CD4-positive, CD25-positive, alpha-beta regulatory T cell (primary cell): ENCODE measurements around the gene LDLRAD3. TPM values are rescaled to one million over a fixed set of nuclear protein-coding genes. Genes with fewer than 3 reads are reported as not detected.

Source experiments
- ATAC-seq, 2 donors: fragments of 150-1000 bp; cut with Tn5 transposase; one replicate each; pipeline ENCODE4 v1.10.0; 2021; ENCODE audit warnings: low read depth in 2 of 2, moderate number of reproducible peaks in 2 of 2, moderate library complexity in 1 of 2
- DNase-seq, 3 donors: peaks; one replicate each; pipeline versions ENCODE4 v3.0.0 to v3.0.0-alpha.2; 2012 to 2022; ENCODE audit warnings: mixed read lengths in 1 of 3
- H3K27ac ChIP-seq: one replicate; pipeline ENCODE4 v1.7.0; 2013; ENCODE audit warnings: mild to moderate bottlenecking, low read length; ENCODE audit not compliant: insufficient read depth, poor library complexity, severe bottlenecking
- H3K27me3 ChIP-seq: one replicate; pipeline ENCODE4 v1.7.0; 2013; ENCODE audit warnings: low read length; ENCODE audit not compliant: control insufficient read depth, insufficient read depth
- H3K36me3 ChIP-seq: one replicate; pipeline ENCODE4 v1.7.0; 2013; ENCODE audit warnings: mild to moderate bottlenecking, low read length, moderate library complexity; ENCODE audit not compliant: control insufficient read depth, insufficient read depth
- H3K4me1 ChIP-seq: 2 replicates; pipeline ENCODE4 v1.7.0; 2013; ENCODE audit warnings: mild to moderate bottlenecking, low read length; ENCODE audit not compliant: insufficient read depth, control insufficient read depth, poor library complexity, severe bottlenecking
- H3K4me3 ChIP-seq: one replicate; pipeline ENCODE4 v1.7.0; 2013; ENCODE audit warnings: low read depth, mild to moderate bottlenecking, low read length, moderate library complexity
- H3K9me3 ChIP-seq, 2 experiments: 1 replicate in 1 of 2; 2 replicates in 1 of 2; pipeline ENCODE4 v1.7.0; 2013; ENCODE audit warnings: low read length in 2 of 2, mild to moderate bottlenecking in 1 of 2, moderate library complexity in 1 of 2; ENCODE audit not compliant: control insufficient read depth in 2 of 2
- H3K27ac Mint-ChIP-seq, 3 donors: one replicate each; pipeline ENCODE4 v1.8.0; 2020 to 2022; ENCODE audit warnings: mild to moderate bottlenecking in 3 of 3, mixed read lengths in 3 of 3, moderate library complexity in 2 of 3
- H3K27me3 Mint-ChIP-seq: one replicate; pipeline ENCODE4 v1.8.0; 2022; ENCODE audit warnings: mild to moderate bottlenecking, mixed read lengths
- H3K36me3 Mint-ChIP-seq: one replicate; pipeline ENCODE4 v1.8.0; 2020; ENCODE audit warnings: mixed read lengths
- H3K4me1 Mint-ChIP-seq, 4 donors: one replicate each; pipeline ENCODE4 v1.8.0; 2020 to 2022; ENCODE audit warnings: mixed read lengths in 4 of 4, mild to moderate bottlenecking in 1 of 4
- H3K4me3 Mint-ChIP-seq, 4 donors: one replicate each; pipeline ENCODE4 v1.8.0; 2020 to 2022; ENCODE audit warnings: mild to moderate bottlenecking in 4 of 4, mixed read lengths in 4 of 4, moderate library complexity in 3 of 4
- H3K9me3 Mint-ChIP-seq, 7 donors: one replicate each; pipeline ENCODE4 v1.8.0; 2020 to 2022; ENCODE audit warnings: mixed read lengths in 7 of 7, mild to moderate bottlenecking in 3 of 7, moderate library complexity in 2 of 7
- polyA plus RNA-seq, 4 donors: library from polyadenylated mRNA; unstranded; fragments of 300-500 nt; fragmentation: Illumina TruSeq; gene quantifications; one replicate each; pipeline ENCODE4 v1.2.3, GENCODE V29; 2021
- total RNA-seq: library from RNA; stranded (reverse); gene quantifications from one replicate; pipeline ENCODE4 v1.2.3, GENCODE V29; 2022

Gene LDLRAD3
- total and polyA plus RNA-seq, 5 donors from 2014 or later = 0.06 TPM; not detected in 4

DNA sequence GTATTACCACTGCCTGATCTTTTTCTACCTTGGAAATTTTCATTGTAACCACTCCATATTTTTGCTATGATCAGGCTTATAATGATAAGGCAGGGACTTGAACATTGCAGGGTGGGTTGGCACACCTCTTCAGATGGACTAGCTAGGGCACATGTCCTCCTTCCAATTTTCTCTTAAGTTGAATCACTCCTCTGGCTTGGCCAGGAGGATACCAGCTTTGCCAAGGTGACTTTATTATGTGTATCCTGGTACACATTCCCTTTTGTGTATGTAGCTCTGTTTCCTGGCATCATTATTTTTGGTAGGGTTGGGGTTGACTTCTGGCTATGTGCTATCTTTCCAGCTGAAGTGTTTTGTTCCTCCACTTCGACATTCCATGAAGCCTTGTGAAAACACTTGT, 8.5 kb upstream of the LDLRAD3 start:
- H3K27me3 ChIP-seq = no peaks in the 10 kb centered on the region
- H3K4me3 ChIP-seq = no peak overlapping the region
- no peaks in the 10 kb centered on the region for H3K27me3 Mint-ChIP-seq
- ATAC-seq = no peak
- H3K36me3 ChIP-seq = no peaks in the 10 kb centered on the region
- peaks cover 0 to under 1% (median 0%) of the 10 kb centered on the region in 7 donors for H3K9me3 Mint-ChIP-seq
- no peak overlapping the region for H3K27ac ChIP-seq
- H3K4me1 ChIP-seq = no peaks in the 10 kb centered on the region
- H3K4me1 Mint-ChIP-seq = no peaks in the 10 kb centered on the region
- no peaks in the 10 kb centered on the region for H3K9me3 ChIP-seq
- no peak for DNase-seq
- H3K4me3 Mint-ChIP-seq = no peak overlapping the region
- H3K36me3 Mint-ChIP-seq = no peaks in the 10 kb centered on the region
- no peak overlapping the region for H3K27ac Mint-ChIP-seq

DNA sequence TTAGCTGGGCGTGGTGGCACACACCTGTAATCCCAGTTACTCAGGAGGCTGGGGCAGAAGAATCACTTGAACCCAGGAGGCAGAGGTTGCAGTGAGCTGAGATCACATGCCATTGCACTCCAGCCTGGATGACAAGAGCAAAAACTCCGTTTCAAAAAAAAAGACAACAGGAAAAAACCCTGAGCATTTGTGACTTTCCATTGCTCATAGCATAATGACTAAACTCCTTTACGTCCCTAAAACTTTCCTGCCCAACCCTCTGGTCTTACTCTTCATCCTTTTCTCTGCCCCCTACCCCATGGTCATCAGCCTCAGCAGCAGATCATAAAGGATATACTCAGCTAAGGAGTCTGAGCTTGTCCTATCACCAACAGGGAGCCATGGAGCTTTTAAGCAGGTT, 6.8 kb upstream of the LDLRAD3 start:
- Mint-ChIP-seq H3K9me3 (no peaks in the 10 kb centered on the region), H3K4me1 (no peaks in the 10 kb centered on the region), H3K27me3 (peaks cover 8% of the 10 kb centered on the region), H3K4me3 (no peak overlapping the region), H3K27ac (no peak overlapping the region), H3K36me3 (no peaks in the 10 kb centered on the region)
- no peak overlapping the region for H3K4me3 ChIP-seq
- H3K4me1 ChIP-seq = no peaks in the 10 kb centered on the region
- H3K27ac ChIP-seq = no peak overlapping the region
- H3K36me3 ChIP-seq = no peaks in the 10 kb centered on the region
- DNase-seq (no peak), ATAC-seq (no peak)
- H3K9me3 ChIP-seq = no peaks in the 10 kb centered on the region
- H3K27me3 ChIP-seq = no peaks in the 10 kb centered on the region

DNA sequence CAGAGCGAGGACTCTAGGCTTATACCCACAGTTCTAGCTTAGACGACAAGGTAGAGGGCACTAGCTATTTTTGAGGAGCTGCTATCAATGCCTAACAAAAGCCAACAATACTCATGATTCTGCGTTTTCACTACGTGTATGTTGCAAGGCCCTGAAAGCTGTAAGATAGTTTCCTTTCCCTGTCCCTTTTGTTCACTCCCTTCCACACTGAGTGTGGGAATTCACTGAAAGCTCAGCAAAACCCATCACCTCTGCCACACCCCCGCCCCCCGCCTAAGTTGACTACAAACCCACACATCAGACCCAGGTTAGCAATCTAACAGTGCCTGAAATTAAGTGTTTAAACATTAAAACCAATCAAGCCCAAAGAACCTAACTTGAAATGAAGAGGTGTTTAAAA, 6.2 kb upstream of the LDLRAD3 start:
- DNase-seq (no peak), ATAC-seq (no peak)
- no peak overlapping the region for H3K4me3 ChIP-seq
- H3K36me3 Mint-ChIP-seq = no peaks in the 10 kb centered on the region
- H3K4me1 ChIP-seq = no peaks in the 10 kb centered on the region
- no peaks in the 10 kb centered on the region for H3K36me3 ChIP-seq
- H3K27me3 ChIP-seq = no peaks in the 10 kb centered on the region
- H3K27me3 Mint-ChIP-seq = peaks cover 8% of the 10 kb centered on the region
- H3K27ac ChIP-seq = no peak overlapping the region
- no peaks in the 10 kb centered on the region for H3K9me3 Mint-ChIP-seq
- H3K9me3 ChIP-seq = no peaks in the 10 kb centered on the region
- no peaks in the 10 kb centered on the region for H3K4me1 Mint-ChIP-seq
- no peak overlapping the region for H3K4me3 Mint-ChIP-seq
- H3K27ac Mint-ChIP-seq = no peak overlapping the region

DNA sequence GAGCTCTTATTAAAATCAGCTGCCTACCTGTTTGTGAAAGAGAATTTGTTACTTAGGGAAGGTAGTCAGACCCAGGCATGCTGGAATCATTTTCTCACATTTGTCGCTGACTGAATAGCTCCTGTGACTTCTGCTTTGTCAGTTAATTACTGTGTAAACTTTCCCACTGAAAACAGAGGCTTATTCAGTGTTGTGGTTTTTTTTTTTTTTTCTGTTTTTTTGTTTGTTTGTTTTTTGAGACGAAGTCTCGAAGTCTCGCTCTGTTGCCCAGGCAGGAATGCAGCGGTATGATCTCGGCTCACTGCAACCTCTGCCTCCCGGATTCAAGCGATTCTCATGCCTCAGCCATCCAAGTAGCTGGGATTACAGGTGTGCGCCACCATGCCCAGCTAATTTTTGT, 5.6 kb upstream of the LDLRAD3 start:
- Mint-ChIP-seq H3K4me3 (no peak overlapping the region), H3K27ac (no peak overlapping the region), H3K36me3 (no peaks in the 10 kb centered on the region), H3K27me3 (peaks cover 10% of the 10 kb centered on the region), H3K9me3 (no peaks in the 10 kb centered on the region), H3K4me1 (peaks cover 0 to 3% (median under 1%) of the 10 kb centered on the region in 4 donors)
- H3K27ac ChIP-seq = no peak overlapping the region
- no peaks in the 10 kb centered on the region for H3K4me1 ChIP-seq
- DNase-seq (no peak), ATAC-seq (no peak)
- H3K9me3 ChIP-seq = no peaks in the 10 kb centered on the region
- no peak overlapping the region for H3K4me3 ChIP-seq
- H3K27me3 ChIP-seq = peaks cover 3% of the 10 kb centered on the region
- no peaks in the 10 kb centered on the region for H3K36me3 ChIP-seq

DNA sequence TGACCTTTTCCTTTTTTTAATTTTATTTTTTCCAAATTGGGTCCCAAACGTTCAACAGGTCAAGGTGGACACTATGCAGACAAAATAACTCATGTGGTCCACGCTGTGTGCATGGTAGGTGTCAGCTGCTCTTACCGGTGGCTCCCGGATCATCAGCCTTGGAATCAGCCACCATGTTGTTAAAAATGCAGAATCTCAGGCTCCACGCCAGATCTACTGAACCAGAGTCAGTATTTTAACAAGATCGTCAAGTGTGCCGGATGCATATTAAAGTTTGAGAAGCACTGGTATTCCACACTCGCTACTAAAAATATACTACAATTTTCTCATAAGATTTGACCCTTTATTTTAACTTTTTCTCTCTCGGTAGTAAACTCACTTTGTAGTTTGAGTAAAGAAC, 553 bp upstream of the LDLRAD3 start:
- Mint-ChIP-seq H3K9me3 (no peaks in the 10 kb centered on the region), H3K4me1 (peaks cover 4 to 18% (median 5%) of the 10 kb centered on the region in 4 donors), H3K27me3 (peaks cover 33% of the 10 kb centered on the region), H3K27ac (no peak overlapping the region), H3K4me3 (peak overlapping the region; percentile 61 to 87 (median 80)), H3K36me3 (no peaks in the 10 kb centered on the region)
- Histone ChIP-seq H3K27ac (no peak overlapping the region), H3K4me1 (no peaks in the 10 kb centered on the region), H3K36me3 (no peaks in the 10 kb centered on the region), H3K9me3 (no peaks in the 10 kb centered on the region), H3K4me3 (no peak overlapping the region), H3K27me3 (peaks cover 6% of the 10 kb centered on the region)
- no peak for ATAC-seq
- DNase-seq = no peak

DNA sequence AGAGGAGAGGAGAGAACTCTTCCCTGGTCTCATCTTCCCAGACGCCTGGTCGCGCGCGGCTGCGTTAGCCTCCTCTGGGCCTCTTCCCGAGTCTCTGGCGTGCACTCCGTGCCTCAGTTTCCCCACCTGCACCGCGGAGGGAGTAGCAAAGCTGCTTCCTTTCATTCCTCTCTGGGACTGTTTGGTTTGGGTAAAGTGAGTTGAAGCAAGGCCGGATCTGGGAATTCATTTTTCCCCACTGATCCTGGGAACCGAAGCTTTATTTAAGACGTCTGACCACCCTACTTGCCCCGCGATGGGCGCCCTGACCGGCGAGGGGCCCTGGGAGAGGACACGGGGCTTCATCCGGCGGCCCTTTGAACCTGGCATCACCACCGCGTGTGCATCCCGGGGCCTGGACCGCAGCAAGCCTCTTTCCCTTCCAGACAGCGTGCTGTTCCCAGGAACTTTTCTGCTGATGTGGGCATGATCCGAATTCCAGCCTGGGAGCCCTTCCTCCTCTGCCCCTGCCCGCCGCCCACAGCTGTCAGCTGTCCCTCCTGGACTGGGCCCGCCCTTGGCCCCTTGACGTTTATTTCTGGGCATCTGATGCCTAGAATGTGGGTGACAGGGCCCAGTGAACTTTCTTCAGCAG, 758 bp downstream of the LDLRAD3 start:
- no peak overlapping the region for H3K27ac ChIP-seq
- no peak for ATAC-seq
- H3K27ac Mint-ChIP-seq = no peak overlapping the region

DNA sequence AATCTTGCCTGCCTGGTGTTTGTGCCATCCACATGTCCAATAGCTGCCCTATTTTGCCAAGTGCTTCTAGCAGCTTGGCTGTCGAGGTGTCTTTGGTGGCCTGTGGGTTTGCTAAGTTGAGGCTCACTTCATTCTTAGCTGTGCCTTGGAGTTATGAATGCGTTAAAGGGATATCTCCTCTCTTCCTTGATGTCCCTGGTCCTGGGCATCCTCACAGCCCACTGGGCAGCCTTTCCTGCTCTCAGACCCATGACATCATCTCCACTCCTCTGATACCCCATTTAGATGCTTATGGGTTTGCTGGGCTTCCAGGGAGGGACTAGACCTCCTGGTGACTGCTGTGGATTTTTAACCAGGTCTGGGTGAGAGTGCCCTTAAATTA, 1.3 kb downstream of the LDLRAD3 start:
- Histone ChIP-seq H3K27me3 (peaks cover 6% of the 10 kb centered on the region), H3K36me3 (no peaks in the 10 kb centered on the region), H3K9me3 (no peaks in the 10 kb centered on the region), H3K27ac (no peak overlapping the region), H3K4me1 (no peaks in the 10 kb centered on the region), H3K4me3 (no peak overlapping the region)
- peaks cover 4 to 18% (median 5%) of the 10 kb centered on the region in 4 donors for H3K4me1 Mint-ChIP-seq
- ATAC-seq = no peak
- DNase-seq = no peak
- no peak overlapping the region for H3K27ac Mint-ChIP-seq
- H3K9me3 Mint-ChIP-seq = no peaks in the 10 kb centered on the region
- no peaks in the 10 kb centered on the region for H3K36me3 Mint-ChIP-seq
- peak overlapping the region; percentile 47 to 78 (median 64) for H3K4me3 Mint-ChIP-seq
- peaks cover 33% of the 10 kb centered on the region for H3K27me3 Mint-ChIP-seq

More for the DNA sequence above, 758 bp downstream of the LDLRAD3 start:
- H3K4me3 ChIP-seq = no peak overlapping the region
- Mint-ChIP-seq H3K9me3 (no peaks in the 10 kb centered on the region), H3K4me1 (peaks cover 4 to 18% (median 5%) of the 10 kb centered on the region in 4 donors), H3K36me3 (no peaks in the 10 kb centered on the region), H3K27me3 (peaks cover 33% of the 10 kb centered on the region), H3K4me3 (peak overlapping the region; percentile 47 to 78 (median 66))
- H3K36me3 ChIP-seq = no peaks in the 10 kb centered on the region
- DNase-seq = no peak
- H3K27me3 ChIP-seq = peaks cover 6% of the 10 kb centered on the region
- H3K4me1 ChIP-seq = no peaks in the 10 kb centered on the region
- H3K9me3 ChIP-seq = no peaks in the 10 kb centered on the region

DNA sequence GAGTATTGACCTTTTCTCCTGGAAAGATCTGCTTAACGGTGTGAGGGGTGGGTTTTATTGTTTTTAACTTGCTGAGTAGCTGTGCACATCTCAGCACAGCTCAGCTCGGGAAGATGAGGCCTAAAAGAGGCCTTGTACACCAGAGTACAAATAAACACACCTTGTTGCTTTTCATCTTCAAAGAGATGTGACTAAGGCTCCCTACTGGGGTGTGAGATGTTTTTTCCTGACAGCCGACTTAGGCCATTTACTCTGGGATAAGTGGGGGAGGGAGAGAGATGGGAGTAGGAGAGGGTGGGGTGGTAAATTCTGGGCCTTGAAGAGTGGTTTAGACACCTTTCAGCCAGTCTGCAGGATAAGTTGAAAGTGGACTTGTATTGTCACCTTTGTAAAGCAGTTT, 2.9 kb downstream of the LDLRAD3 start:
- peaks cover 26% of the 10 kb centered on the region for H3K27me3 Mint-ChIP-seq
- Histone ChIP-seq H3K4me1 (no peaks in the 10 kb centered on the region), H3K9me3 (no peaks in the 10 kb centered on the region), H3K27ac (no peak overlapping the region), H3K27me3 (peaks cover 6% of the 10 kb centered on the region), H3K36me3 (no peaks in the 10 kb centered on the region), H3K4me3 (no peak overlapping the region)
- H3K36me3 Mint-ChIP-seq = no peaks in the 10 kb centered on the region
- no peak for DNase-seq
- H3K27ac Mint-ChIP-seq = no peak overlapping the region
- no peak for ATAC-seq
- no peak overlapping the region for H3K4me3 Mint-ChIP-seq
- H3K4me1 Mint-ChIP-seq = peaks cover 4 to 18% (median 5%) of the 10 kb centered on the region in 4 donors
- H3K9me3 Mint-ChIP-seq = no peaks in the 10 kb centered on the region
